Loucy (cell line): ENCODE results near the gene STON2.

ENCODE experiments used
- H2AFZ ChIP-seq: fragments of 200-600 bp; sonication (generic); 2 replicates; pipeline ENCODE4 v1.6.0; 2016; ENCODE audit warnings: antibody characterized with exemption, mild to moderate bottlenecking, low read length, moderate library complexity
- H3F3A ChIP-seq: fragments of 200-600 bp; 2 replicates; pipeline ENCODE4 v1.6.0; 2016; ENCODE audit warnings: antibody characterized with exemption, low read depth, mild to moderate bottlenecking
- H3K27me3 ChIP-seq: fragments of 200-600 bp; sonication (generic); 2 replicates; pipeline ENCODE4 v1.6.1; 2014; ENCODE audit warnings: low read length, mild to moderate bottlenecking; ENCODE audit not compliant: insufficient read depth, poor library complexity, severe bottlenecking
- H3K36me3 ChIP-seq: fragments of 200-600 bp; sonication (generic); 2 replicates; pipeline ENCODE4 v1.6.1; 2016; ENCODE audit warnings: low read length; ENCODE audit not compliant: insufficient read depth
- H3K4me1 ChIP-seq: fragments of 200-600 bp; sonication (generic); 2 replicates; pipeline ENCODE4 v1.5.1; 2014; ENCODE audit warnings: low read length, mild to moderate bottlenecking; ENCODE audit not compliant: insufficient read depth, poor library complexity, severe bottlenecking
- H3K4me2 ChIP-seq: fragments of 200-600 bp; sonication (generic); 2 replicates; pipeline ENCODE4 v1.6.0; 2014; ENCODE audit warnings: antibody characterized with exemption, low read length, low read depth, mild to moderate bottlenecking; ENCODE audit not compliant: poor library complexity, severe bottlenecking
- H3K4me3 ChIP-seq: fragments of 200-600 bp; sonication (generic); 2 replicates; pipeline ENCODE4 v1.5.1; 2014; ENCODE audit warnings: low read length, mild to moderate bottlenecking, mixed read lengths; ENCODE audit not compliant: poor library complexity, severe bottlenecking
- H3K79me2 ChIP-seq: fragments of 200-600 bp; sonication (generic); 2 replicates; pipeline ENCODE4 v1.6.1; 2014; ENCODE audit warnings: low read length; ENCODE audit not compliant: insufficient read depth
- H3K9ac ChIP-seq: fragments of 200-600 bp; sonication (generic); 2 replicates; pipeline ENCODE4 v1.6.0; 2014; ENCODE audit warnings: mild to moderate bottlenecking, low read depth, low read length, moderate library complexity; ENCODE audit not compliant: poor library complexity, severe bottlenecking
- H3K9me2 ChIP-seq: fragments of 200-600 bp; sonication (generic); replicated peaks from 2 replicates; pipeline ENCODE4 v1.6.1; 2016; ENCODE audit warnings: low read depth, low read length, mixed read lengths
- H3K9me3 ChIP-seq: fragments of 200-600 bp; sonication (generic); 2 replicates; pipeline ENCODE4 v1.6.1; 2014; ENCODE audit warnings: mild to moderate bottlenecking, antibody characterized with exemption, low read length, low read depth; ENCODE audit not compliant: insufficient read depth
- H4K20me1 ChIP-seq: fragments of 200-600 bp; sonication (generic); 2 replicates; pipeline ENCODE4 v1.6.0; 2014; ENCODE audit warnings: antibody characterized with exemption, low read length, mild to moderate bottlenecking; ENCODE audit not compliant: insufficient read depth, poor library complexity, severe bottlenecking
- EZH2phosphoT487 ChIP-seq: fragments of 200-600 bp; IDR thresholded peaks from 2 replicates; pipeline ENCODE4 v1.6.1; 2018; ENCODE audit warnings: antibody characterized with exemption, mild to moderate bottlenecking, moderate library complexity, borderline replicate concordance
- TF ChIP-seq, protein P1 (sequence below): fragments of 200-600 bp; sonication (generic); conservative IDR thresholded peaks from 2 replicates; pipeline ENCODE4 v1.5.1; 2014; ENCODE audit warnings: mild to moderate bottlenecking, antibody characterized with exemption, low read length

Gene STON2

DNA sequence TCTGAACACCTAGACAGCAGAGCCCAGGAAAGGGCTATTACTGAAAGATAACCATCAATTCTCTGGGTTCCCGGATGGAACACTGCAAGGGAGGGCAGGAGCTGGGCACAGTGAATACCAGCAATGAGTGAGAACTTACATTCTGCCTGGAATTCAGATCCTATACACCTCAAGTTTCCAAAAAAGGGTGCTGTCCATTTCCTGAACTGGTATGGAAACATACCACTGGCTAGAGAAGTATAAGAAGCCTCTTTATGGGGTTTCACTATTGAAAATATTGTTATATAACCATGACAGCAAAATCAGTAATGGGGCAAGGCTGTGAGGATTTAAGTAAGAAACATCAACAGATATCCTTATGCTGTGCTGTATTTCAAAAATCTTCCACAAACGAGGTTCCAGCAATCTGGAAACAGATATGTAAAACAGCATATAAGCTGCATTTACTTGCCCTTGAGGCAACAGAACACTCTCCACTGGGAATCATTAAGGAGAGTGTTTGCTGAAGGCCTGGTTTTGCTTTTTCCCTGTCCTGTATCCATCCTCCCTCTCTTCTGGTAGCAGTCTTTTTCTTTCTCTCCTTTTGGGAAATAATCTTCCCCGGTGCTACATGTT lies 126.1 kb downstream of the STON2 start:
- no peaks in the 10 kb centered on the region for H3K79me2 ChIP-seq
- H3K9me2 ChIP-seq, result no peaks in the 10 kb centered on the region
- no peaks in the 10 kb centered on the region for H4K20me1 ChIP-seq
- no peaks in the 10 kb centered on the region for H3K27me3 ChIP-seq
- H3K9ac ChIP-seq, result no peak overlapping the region
- H3K4me1 ChIP-seq, result peaks cover 16% of the 10 kb centered on the region
- no peak overlapping the region for H2AFZ ChIP-seq
- H3F3A ChIP-seq, result no peaks in the 10 kb centered on the region
- H3K4me3 ChIP-seq, result no peak overlapping the region
- no peaks in the 10 kb centered on the region for H3K9me3 ChIP-seq
- H3K4me2 ChIP-seq, result no peak overlapping the region
- H3K36me3 ChIP-seq, result no peaks in the 10 kb centered on the region
- TF ChIP-seq EZH2phosphoT487, result no peak
- TF ChIP-seq, protein P1, sequence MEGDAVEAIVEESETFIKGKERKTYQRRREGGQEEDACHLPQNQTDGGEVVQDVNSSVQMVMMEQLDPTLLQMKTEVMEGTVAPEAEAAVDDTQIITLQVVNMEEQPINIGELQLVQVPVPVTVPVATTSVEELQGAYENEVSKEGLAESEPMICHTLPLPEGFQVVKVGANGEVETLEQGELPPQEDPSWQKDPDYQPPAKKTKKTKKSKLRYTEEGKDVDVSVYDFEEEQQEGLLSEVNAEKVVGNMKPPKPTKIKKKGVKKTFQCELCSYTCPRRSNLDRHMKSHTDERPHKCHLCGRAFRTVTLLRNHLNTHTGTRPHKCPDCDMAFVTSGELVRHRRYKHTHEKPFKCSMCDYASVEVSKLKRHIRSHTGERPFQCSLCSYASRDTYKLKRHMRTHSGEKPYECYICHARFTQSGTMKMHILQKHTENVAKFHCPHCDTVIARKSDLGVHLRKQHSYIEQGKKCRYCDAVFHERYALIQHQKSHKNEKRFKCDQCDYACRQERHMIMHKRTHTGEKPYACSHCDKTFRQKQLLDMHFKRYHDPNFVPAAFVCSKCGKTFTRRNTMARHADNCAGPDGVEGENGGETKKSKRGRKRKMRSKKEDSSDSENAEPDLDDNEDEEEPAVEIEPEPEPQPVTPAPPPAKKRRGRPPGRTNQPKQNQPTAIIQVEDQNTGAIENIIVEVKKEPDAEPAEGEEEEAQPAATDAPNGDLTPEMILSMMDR, result no peak

DNA sequence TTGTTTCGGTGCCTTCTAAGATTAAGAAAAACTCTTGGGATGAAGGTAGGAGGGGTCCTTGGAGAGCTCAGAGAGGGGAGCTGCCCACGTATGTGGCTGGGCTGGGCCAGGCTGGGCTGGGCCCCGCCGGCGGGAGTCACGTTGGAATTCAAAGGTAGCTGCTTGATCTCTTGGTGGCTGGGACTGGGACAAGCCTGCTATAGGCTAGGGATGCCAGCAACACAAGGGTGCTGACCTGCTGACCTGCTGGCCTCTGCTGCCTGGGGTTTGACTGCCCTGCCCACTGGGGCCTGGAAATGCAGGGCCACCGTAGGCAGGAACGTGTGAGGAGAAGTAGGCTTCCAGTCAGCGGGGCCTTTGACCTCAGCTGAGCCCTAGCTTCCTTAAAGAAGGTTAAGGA lies 126.6 kb downstream of the STON2 start:
- Histone ChIP-seq H3K79me2 (no peaks in the 10 kb centered on the region), H3K4me3 (no peak overlapping the region), H3K27me3 (no peaks in the 10 kb centered on the region), H3F3A (no peaks in the 10 kb centered on the region), H3K9me2 (no peaks in the 10 kb centered on the region), H4K20me1 (no peaks in the 10 kb centered on the region), H3K36me3 (no peaks in the 10 kb centered on the region), H2AFZ (no peak overlapping the region), H3K9ac (no peak overlapping the region), H3K4me1 (peaks cover 22% of the 10 kb centered on the region), H3K9me3 (no peaks in the 10 kb centered on the region), H3K4me2 (no peak overlapping the region)
- TF ChIP-seq, protein P1, result no peak
- TF ChIP-seq EZH2phosphoT487, result no peak

DNA sequence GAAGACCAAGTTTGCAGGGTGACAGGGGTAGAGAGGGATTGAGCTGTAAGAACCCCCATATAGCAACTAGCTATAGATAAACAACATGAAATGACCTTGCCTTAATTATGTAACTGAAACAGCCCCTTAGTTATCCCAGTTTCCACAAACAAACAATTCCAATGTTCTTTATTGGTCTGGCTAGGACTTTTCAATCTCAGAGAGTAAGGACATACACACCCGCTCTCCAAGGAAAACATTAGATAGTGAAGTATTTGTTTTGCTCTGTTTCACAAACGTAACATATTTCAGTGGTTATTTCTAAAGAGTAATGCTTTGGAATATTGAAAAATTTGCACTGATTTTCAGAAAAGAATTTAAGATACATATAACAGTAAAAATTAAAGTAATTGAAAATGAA lies 127.8 kb downstream of the STON2 start:
- H3K9me3 ChIP-seq, result no peaks in the 10 kb centered on the region
- TF ChIP-seq EZH2phosphoT487, result no peak
- TF ChIP-seq, protein P1, result no peak
- H3K79me2 ChIP-seq, result no peaks in the 10 kb centered on the region
- H3K4me3 ChIP-seq, result no peak overlapping the region
- no peak overlapping the region for H3K9ac ChIP-seq
- no peaks in the 10 kb centered on the region for H3K36me3 ChIP-seq
- H3K4me2 ChIP-seq, result no peak overlapping the region
- no peaks in the 10 kb centered on the region for H4K20me1 ChIP-seq
- H2AFZ ChIP-seq, result no peak overlapping the region
- peaks cover 33% of the 10 kb centered on the region for H3K4me1 ChIP-seq
- no peaks in the 10 kb centered on the region for H3K27me3 ChIP-seq
- H3F3A ChIP-seq, result peaks cover 9% of the 10 kb centered on the region
- no peaks in the 10 kb centered on the region for H3K9me2 ChIP-seq
